HTR-8/SVneo (cell line): ENCODE measurements around the gene VAT1.
"Not testable (repeated sequence)": the region's sequence is repeated elsewhere in the genome, so short reads cannot be mapped to it uniquely, and the experiment has no call there.

Experiments
- DNase-seq: peaks from one replicate; pipeline ENCODE4 v3.0.0; 2011; ENCODE audit warnings: low spot score, mixed read lengths; ENCODE audit not compliant: insufficient read length
- FAIRE-seq: peaks from 2 replicates; lab custom pipeline; 2011; peaks lifted over from hg19 to GRCh38; lab: Jason Lieb, UNC

Gene VAT1

DNA sequence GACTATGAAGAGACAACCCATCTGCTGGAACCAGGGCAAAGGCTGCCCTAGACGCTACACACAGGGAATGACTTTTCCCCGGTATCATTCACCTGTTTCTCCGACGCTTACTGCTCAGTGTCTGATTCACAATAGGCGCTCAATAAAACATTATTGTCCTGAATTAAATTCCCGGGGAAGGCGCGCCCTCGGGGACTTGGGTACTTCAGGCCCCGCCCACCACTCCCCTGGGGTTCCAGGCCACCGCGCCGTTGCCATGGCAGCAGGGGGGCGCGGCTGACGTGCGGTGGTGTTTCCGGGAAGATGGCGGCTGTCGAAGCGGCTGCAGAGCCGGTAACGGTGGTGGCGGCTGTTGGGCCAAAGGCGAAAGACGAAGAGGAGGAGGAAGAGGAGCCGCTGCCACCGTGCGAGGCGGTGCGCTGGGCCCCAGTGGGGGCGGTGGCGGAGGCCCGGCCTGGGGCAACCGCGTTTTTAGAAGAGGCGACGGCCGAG is 41.9 kb downstream of the VAT1 start, which contains the start of gene RUNDC1:
RUNDC1 (plus strand) TSS at position 292 of the 492 bp plus-strand sequence; CDS start at position 304, 12 bp downstream.
- peak; percentile 38 for FAIRE-seq
- peak; percentile 94 for DNase-seq

DNA sequence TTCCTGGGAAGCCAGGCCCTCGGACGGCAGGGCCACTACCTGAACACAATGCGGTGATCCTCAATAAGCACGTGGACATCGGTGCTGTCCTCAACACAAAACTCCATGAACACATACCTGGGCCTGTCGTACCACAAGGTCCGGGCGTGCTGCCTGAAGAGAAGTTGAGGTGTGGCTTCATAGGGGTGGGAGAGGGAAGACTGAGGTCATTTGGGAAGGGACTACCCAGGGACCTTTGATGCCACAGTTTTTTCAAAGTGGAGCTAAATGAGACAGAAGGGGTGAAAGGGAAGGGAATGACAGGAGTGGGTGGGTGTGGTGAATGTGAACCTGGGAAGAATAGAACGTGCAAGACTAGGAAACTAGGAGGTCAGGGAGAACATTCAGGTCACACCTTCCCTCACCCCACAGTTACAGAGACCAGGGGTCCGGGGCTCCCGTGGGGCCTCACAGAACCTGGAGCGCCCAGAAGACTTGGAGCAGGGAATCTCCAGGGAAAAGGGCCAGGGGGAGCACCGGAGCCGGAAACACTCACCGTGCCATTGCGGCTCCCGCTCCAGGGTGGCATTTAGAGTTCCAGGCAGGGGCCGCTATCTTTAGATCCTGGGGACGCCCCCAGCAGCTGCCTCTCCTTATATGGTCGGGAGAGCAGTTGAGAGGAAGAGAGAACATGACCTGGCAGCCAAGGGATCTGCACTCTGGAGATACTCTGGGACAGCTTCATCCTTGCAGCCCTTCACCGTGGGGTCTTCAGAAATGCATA is 42.5 kb downstream of the VAT1 start, which contains the start of gene PTGES3L:
PTGES3L (minus strand) TSS at position 570 of the 763 bp plus-strand sequence; CDS start at position 543, 27 bp downstream.
- DNase-seq (peak; percentile 68), FAIRE-seq (peak; percentile 36)

DNA sequence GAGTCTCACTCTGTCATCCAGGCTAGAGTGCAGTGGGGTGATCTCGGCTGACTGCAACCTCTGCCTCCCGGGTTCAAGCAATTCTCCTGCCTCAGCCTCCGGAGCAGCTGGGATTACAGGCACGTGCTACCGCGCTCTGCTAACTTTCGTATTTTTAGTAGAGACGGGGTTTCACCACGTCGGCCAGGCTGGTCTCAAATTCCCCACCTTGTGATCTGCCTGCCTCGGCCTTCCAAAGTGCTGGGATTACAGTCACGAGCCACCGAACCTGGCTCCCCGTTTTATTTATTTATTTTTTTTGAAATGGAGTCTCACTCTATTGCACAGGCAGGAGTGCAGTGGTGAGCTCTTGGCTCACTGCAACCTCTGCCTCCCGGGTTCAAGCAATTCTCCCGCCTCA is 46.5 kb downstream of the VAT1 start:
- FAIRE-seq, DNase-seq: not testable (repeated sequence)

DNA sequence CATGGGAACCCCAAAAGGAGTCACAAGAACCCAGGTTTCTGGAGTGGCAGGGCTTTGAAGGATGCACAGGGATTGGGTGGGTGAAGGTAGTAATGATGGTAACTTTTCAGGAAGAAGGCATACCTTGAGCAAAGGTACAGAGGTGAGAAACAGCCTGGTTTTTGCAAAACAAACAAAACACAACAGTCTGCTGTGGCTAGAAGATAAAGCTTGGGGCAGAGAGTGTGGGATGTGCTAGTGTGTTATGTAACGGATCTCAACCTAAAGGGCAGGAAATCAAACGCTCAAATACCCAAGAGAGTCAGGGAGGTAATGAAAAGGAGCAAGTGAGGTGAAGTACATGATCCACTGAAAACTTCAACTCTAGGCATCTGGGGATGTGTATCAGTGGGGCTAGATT is 46.9 kb downstream of the VAT1 start:
- FAIRE-seq: no peak
- DNase-seq: no peak

DNA sequence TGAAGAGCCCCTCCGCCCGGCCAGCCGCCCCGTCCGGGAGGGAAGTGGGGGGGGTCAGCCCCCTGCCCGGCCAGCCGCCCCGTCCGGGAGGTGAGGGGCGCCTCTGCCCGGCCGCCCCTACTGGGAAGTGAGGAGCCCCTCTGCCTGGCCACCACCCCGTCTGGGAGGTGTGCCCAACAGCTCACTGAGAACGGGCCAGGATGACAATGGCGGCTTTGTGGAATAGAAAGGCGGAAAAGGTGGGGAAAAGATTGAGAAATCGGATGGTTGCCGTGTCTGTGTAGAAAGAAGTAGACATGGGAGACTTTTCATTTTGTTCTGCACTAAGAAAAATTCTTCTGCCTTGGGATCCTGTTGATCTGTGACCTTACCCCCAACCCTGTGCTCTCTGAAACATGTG is 48.9 kb downstream of the VAT1 start:
- not testable (repeated sequence) for FAIRE-seq, DNase-seq

DNA sequence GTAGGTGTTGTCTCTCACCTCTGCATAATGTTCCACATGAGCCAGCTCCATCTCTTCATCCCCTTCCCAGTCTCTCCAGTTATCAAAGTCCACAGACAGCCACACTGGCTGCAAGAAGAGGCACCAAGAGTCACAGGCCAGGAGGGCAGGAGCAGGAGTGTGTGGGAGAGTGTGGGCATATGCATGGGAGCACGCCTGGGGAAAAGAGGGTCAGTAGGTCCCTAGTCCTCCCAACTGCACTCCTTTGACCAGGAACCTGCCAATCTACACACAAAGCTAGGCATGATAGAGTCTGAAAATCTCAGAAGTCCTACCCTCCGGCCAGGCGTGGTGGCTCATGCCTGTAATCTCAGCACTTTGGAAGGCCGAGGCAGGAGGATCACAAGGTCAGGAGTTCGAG is 50.6 kb downstream of the VAT1 start:
- no peak for FAIRE-seq
- no peak for DNase-seq

DNA sequence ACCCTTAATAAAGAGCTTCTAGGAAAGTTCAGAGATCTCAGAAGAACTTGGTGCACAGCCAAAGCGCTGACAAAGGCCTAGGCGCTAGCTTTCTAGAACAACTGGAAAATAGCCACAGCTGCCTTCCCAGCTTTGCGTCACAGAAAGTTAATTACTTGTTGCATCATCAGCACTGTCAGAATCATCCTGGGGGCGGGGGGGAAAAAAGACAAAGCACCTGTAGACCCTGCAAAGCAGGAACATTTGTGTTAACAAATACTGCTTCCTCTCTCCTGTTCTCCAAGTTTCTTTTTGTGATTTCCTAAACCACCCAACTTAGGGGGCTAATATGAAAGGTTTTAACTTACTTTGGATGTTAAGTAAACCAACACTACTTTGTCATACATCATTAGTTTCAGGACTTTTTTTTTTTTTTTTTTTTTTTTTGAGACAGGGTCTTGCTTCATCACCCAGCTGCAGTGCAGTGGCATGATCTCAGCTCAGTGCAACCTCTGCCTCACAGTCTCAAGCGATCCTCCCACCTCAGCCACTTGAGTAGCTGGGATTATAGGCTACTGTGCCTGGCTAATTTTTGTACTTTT is 53.1 kb downstream of the VAT1 start:
- DNase-seq: no peak
- no peak for FAIRE-seq

DNA sequence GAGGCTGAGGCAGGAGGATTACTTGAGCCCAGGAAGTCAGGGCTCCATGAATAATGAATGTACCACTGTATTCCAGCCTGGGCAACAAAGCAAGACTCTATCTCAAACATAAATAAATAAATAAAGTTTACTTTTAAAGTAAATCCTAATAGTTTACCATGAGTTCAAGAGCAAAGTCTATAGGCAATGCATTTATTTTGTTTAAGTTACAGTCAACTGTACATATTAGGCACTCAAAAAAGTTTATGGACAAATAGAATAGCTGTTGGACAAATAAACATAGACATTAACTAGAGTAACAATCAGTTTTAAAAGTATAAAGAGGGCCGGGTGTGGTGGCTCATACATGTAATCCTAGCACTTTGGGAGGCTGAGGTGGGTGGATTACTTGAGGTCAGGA is 54.3 kb downstream of the VAT1 start:
- DNase-seq (no peak), FAIRE-seq (no peak)
